Endothelial cell of umbilical vein (primary cell): Measurements from ENCODE around the gene MRPL42. TPM values are rescaled to one million over a fixed set of nuclear protein-coding genes. Genes with fewer than 3 reads are reported as not detected.

Source experiments
- BruUV-seq: library from RNA; stranded (reverse); fragments of 400-500 nt; replicated peaks from 2 replicates; lab custom pipeline; 2021; lab: Mats Ljungman, UMichigan
- CTCF ChIA-PET: fragments of 300-600, 350-600 bp; sonication (Branson Sonifier 250); formaldehyde crosslinking; loops from one replicate; lab custom pipeline; 2021; ENCODE audit warnings: antibody characterized with exemption, inconsistent platforms; lab: Charles Lee
- POLR2A ChIA-PET: fragments of 300-600, 350-600 bp; sonication (Branson Sonifier 250); formaldehyde crosslinking; loops from one replicate; lab custom pipeline; 2021; ENCODE audit warnings: antibody characterized with exemption, inconsistent platforms; lab: Charles Lee
- DNase-seq: peaks from one replicate; pipeline ENCODE4 v3.0.0-alpha.2; 2011; ENCODE audit warnings: low read depth, low spot score
- FAIRE-seq: peaks from 2 replicates; lab custom pipeline; 2011; peaks lifted over from hg19 to GRCh38; lab: Jason Lieb, UNC
- H2AFZ ChIP-seq: 2 replicates; pipeline ENCODE4 v1.6.0; 2012; ENCODE audit warnings: low read depth, low read length, control low read depth, inconsistent platforms
- H3K27ac ChIP-seq: 2 replicates; pipeline ENCODE4 v1.5.1; 2011; ENCODE audit warnings: low read depth, mild to moderate bottlenecking, control low read depth, low read length, moderate library complexity; ENCODE audit not compliant: insufficient read depth
- H3K27me3 ChIP-seq, 2 experiments: 2 replicates each; pipeline versions ENCODE4 v1.6.0 to v1.6.1; 2011; ENCODE audit warnings: low read length in 2 of 2, mixed read lengths in 1 of 2; ENCODE audit not compliant: control insufficient read depth in 2 of 2, insufficient read depth in 2 of 2
- H3K36me3 ChIP-seq, 2 experiments: 2 replicates in 1 of 2; 3 replicates in 1 of 2; pipeline ENCODE4 v1.5.1; 2011; ENCODE audit warnings: low read length in 2 of 2, mild to moderate bottlenecking in 1 of 2, moderate library complexity in 1 of 2; ENCODE audit not compliant: control insufficient read depth in 2 of 2, insufficient read depth in 2 of 2; ENCODE audit errors: extremely low read depth in 1 of 2
- H3K4me1 ChIP-seq: 3 replicates; pipeline ENCODE4 v1.5.1; 2011; ENCODE audit warnings: mild to moderate bottlenecking, low read length; ENCODE audit not compliant: control insufficient read depth, insufficient read depth; ENCODE audit errors: extremely low read depth
- H3K4me2 ChIP-seq: 2 replicates; pipeline ENCODE4 v1.6.1; 2011; ENCODE audit warnings: low read length, control low read depth, mixed read lengths; ENCODE audit not compliant: insufficient read depth
- H3K4me3 ChIP-seq, 3 experiments: fragments of 200-600 bp in 1 of 3; sonication (generic), shearing (Covaris generic) in 1 of 3; replicated peaks in 1 of 3; 2 replicates each; pipeline ENCODE4 v1.5.1; 2011 to 2016; ENCODE audit warnings: control low read depth in 3 of 3, low read length in 3 of 3, mild to moderate bottlenecking in 2 of 3, inconsistent platforms in 1 of 3, low read depth in 1 of 3, moderate library complexity in 1 of 3; ENCODE audit not compliant: insufficient read depth in 1 of 3
- H3K79me2 ChIP-seq: 2 replicates; pipeline ENCODE4 v1.6.0; 2012; ENCODE audit warnings: low read length, inconsistent platforms; ENCODE audit not compliant: control insufficient read depth, insufficient read depth
- H3K9ac ChIP-seq: replicated peaks from 2 replicates; pipeline ENCODE3; 2011; ENCODE audit warnings: low read length, control low read depth; ENCODE audit not compliant: insufficient read depth; ENCODE audit errors: extremely low read depth
- H3K9me1 ChIP-seq: replicated peaks from 3 replicates; pipeline ENCODE4 v1.6.0; 2011; ENCODE audit warnings: mild to moderate bottlenecking, low read length; ENCODE audit not compliant: control insufficient read depth, insufficient read depth; ENCODE audit errors: extremely low read depth
- H3K9me3 ChIP-seq: replicated peaks from 2 replicates; pipeline ENCODE4 v1.5.1; 2012; ENCODE audit warnings: low read length, inconsistent platforms; ENCODE audit not compliant: control insufficient read depth, insufficient read depth
- H4K20me1 ChIP-seq: replicated peaks from 2 replicates; pipeline ENCODE3; 2011; ENCODE audit warnings: mild to moderate bottlenecking, low read length; ENCODE audit not compliant: control insufficient read depth, insufficient read depth; ENCODE audit errors: extremely low read depth
- EZH2 ChIP-seq: IDR thresholded peaks from 2 replicates; pipeline ENCODE4 v1.6.1; 2012; ENCODE audit warnings: borderline replicate concordance, low read depth, mild to moderate bottlenecking, moderate library complexity, low read length, inconsistent platforms; ENCODE audit not compliant: severe bottlenecking
- FOS ChIP-seq: IDR thresholded peaks from 2 replicates; pipeline ENCODE4 v1.6.1; 2011; ENCODE audit warnings: mild to moderate bottlenecking, low read length, moderate library complexity, borderline replicate concordance; ENCODE audit not compliant: insufficient read depth
- GATA2 ChIP-seq: IDR thresholded peaks from 2 replicates; pipeline ENCODE4 v1.7.0; 2011; ENCODE audit warnings: low read depth, mild to moderate bottlenecking, moderate library complexity, mixed read lengths, low read length; ENCODE audit not compliant: insufficient read length, insufficient read depth
- JUN ChIP-seq: IDR thresholded peaks from 2 replicates; pipeline ENCODE4 v1.6.1; 2011; ENCODE audit warnings: borderline replicate concordance, low read depth; ENCODE audit not compliant: insufficient read length, insufficient read depth
- MYC ChIP-seq: IDR thresholded peaks from one replicate; pipeline ENCODE4 v1.6.1; 2011; ENCODE audit warnings: mild to moderate bottlenecking, low read depth, low read length
- POLR2A ChIP-seq: IDR thresholded peaks from 2 replicates; pipeline ENCODE4 v1.6.1; 2012; ENCODE audit warnings: low read depth, mild to moderate bottlenecking, control low read depth, low read length
- POLR2AphosphoS5 ChIP-seq: IDR thresholded peaks from 2 replicates; pipeline ENCODE4 v1.6.1; 2012; ENCODE audit warnings: low read depth, mild to moderate bottlenecking, control low read depth, low read length, moderate library complexity; ENCODE audit not compliant: insufficient read depth
- dilution Hi-C: fragments of 300-500 bp; cut with MboI; formaldehyde crosslinking; loops from one replicate; pipeline ENCODE4 v1.15.0; 2019; ENCODE audit warnings: low sequenced_read_pairs; ENCODE audit not compliant: extremely low pct_ligation_motif_present
- intact Hi-C: fragments of 100-400 bp; cut with micrococcal nuclease; formaldehyde crosslinking; loops from one replicate; pipeline ENCODE4 v1.10.0; 2022
- polyA plus RNA-seq, 4 experiments: library from polyadenylated mRNA; depleted of rRNA in 3 of 4; stranded (reverse) in 3 of 4; unstranded in 1 of 4; fragments of >200 nt; gene quantifications; 2 replicates each; pipeline versions ENCODE4 v1.2.1 to v1.2.3, GENCODE V29; 2011 to 2012; ENCODE audit warnings: missing spikeins in 1 of 4
- total RNA-seq: library from RNA; stranded (reverse); gene quantifications from 2 replicates; pipeline ENCODE4 v1.2.3, GENCODE V29; 2021
- TF ChIP-seq, protein P1 (sequence below): IDR thresholded peaks from 2 replicates; pipeline ENCODE4 v1.6.1; 2011; ENCODE audit not compliant: insufficient read depth, insufficient read length
- TF ChIP-seq, protein P2 (sequence below), 2 donors: IDR thresholded peaks; 1 replicate in 1 of 2; 2 replicates in 1 of 2; pipeline ENCODE4 v1.5.1; 2011; ENCODE audit warnings: low read length in 2 of 2, mild to moderate bottlenecking in 2 of 2, moderate library complexity in 2 of 2, control low read depth in 1 of 2, inconsistent platforms in 1 of 2, low read depth in 1 of 2; ENCODE audit not compliant: insufficient read depth in 1 of 2; ENCODE audit errors: extremely low read depth in 1 of 2

Gene MRPL42
- total and polyA plus RNA-seq, 2 donors (not counting 3 experiments of a cell fraction or from before 2014, with no cell fraction given): 38.5 to 61.2 TPM

DNA sequence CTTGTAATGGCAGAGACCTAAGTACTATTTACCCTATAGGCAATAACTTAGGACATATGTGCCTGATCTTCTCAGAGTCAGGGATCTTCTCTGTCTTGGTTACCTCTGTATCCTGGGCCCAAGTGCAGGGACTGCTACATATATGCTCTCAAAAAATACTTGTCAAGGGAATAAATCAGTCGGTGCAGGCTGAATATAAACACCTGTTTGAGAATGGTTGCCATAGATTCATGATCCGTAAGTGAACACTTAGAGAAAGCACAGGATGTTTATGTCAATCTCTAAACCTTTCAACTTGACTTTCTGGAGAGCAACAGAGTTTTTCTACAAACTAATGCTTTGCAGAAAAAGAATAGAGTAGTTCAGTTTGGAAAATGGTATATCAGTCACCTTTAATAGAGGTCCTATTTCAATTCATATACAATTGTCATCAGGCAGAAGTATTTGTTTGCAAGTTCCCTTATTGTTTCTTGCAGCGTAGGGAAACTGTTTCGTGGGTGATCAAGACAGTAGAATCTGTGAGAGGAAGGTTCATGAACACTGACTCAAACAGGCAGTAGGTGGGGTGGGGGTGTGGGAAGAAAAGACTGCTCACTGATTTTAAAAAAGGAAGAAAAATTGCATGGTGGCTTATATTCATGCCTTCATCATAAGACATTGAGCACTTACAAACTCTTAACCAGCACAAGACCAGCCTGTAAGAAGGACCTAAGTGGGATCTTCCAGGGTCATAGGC is 19.6 kb upstream of the MRPL42 start:
- Histone ChIP-seq H3K4me1 (peaks cover 4% of the 10 kb centered on the region), H4K20me1 (no peaks in the 10 kb centered on the region), H3K36me3 (no peaks in the 10 kb centered on the region), H3K4me3 (no peak overlapping the region), H3K9me3 (no peaks in the 10 kb centered on the region), H3K79me2 (no peaks in the 10 kb centered on the region), H3K4me2 (no peak overlapping the region), H3K27me3 (no peaks in the 10 kb centered on the region), H3K9me1 (no peaks in the 10 kb centered on the region), H3K27ac (no peak overlapping the region), H2AFZ (no peak overlapping the region), H3K9ac (no peak overlapping the region)
- ChIA-PET CTCF (interaction anchor here (1.2 kb wide), 1 partner anchor 13 kb away, joined by 3 read pairs; no protein-coding TSS in a partner anchor), POLR2A (no interaction called here)
- TF ChIP-seq FOS (no peak), POLR2A (no peak), GATA2 (no peak), POLR2AphosphoS5 (no peak), MYC (no peak), EZH2 (no peak), JUN (no peak)
- TF ChIP-seq, protein P1, sequence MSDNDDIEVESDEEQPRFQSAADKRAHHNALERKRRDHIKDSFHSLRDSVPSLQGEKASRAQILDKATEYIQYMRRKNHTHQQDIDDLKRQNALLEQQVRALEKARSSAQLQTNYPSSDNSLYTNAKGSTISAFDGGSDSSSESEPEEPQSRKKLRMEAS: no peak
- TF ChIP-seq, protein P2, sequence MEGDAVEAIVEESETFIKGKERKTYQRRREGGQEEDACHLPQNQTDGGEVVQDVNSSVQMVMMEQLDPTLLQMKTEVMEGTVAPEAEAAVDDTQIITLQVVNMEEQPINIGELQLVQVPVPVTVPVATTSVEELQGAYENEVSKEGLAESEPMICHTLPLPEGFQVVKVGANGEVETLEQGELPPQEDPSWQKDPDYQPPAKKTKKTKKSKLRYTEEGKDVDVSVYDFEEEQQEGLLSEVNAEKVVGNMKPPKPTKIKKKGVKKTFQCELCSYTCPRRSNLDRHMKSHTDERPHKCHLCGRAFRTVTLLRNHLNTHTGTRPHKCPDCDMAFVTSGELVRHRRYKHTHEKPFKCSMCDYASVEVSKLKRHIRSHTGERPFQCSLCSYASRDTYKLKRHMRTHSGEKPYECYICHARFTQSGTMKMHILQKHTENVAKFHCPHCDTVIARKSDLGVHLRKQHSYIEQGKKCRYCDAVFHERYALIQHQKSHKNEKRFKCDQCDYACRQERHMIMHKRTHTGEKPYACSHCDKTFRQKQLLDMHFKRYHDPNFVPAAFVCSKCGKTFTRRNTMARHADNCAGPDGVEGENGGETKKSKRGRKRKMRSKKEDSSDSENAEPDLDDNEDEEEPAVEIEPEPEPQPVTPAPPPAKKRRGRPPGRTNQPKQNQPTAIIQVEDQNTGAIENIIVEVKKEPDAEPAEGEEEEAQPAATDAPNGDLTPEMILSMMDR (IDR thresholded peaks at IDR 0.05; ENCODE audit: extremely low read depth in 1 of 2, insufficient read depth in 1 of 2, low read depth in 1 of 2, low read length in 2 of 2): no peak
- DNase-seq: no peak
- BruUV-seq: no TSS peak
- FAIRE-seq: no peak
- dilution Hi-C loops (no loop called here), intact Hi-C loops (no loop called here)
